ENCODE data around the gene SDCCAG8. TPM values are rescaled to one million over a fixed set of nuclear protein-coding genes. Genes with fewer than 3 reads are reported as not detected.

The SDCCAG8 gene
- total RNA-seq, 4 donors from 2014 or later, result 17.5 to 37.6 (median 21.7) TPM

- DNase-seq, result no peak
- H3K36me3 ChIP-seq, result peaks cover 0 to 32% (median 8%) of the 10 kb centered on the region in 3 donors
- peaks cover 1 to 26% (median 4%) of the 10 kb centered on the region in 3 donors for H3K4me1 ChIP-seq
- no peaks in the 10 kb centered on the region for H3K27me3 ChIP-seq
- H3K27ac ChIP-seq, result no peak overlapping the region
- TF ChIP-seq CTCF (IDR thresholded peaks at IDR 0.05) (no peak), POLR2A (IDR thresholded peaks at IDR 0.05) (no peak)
- H3K9me3 ChIP-seq, result no peaks in the 10 kb centered on the region
- H3K4me3 ChIP-seq, result peak overlapping the region in 1 of 4 donors; percentile 4
- WGBS, 2 donors, result 84 to 99% methylated on average over 13 to 15 of the region's 40 CpGs
- intact Hi-C loops (cut with DNase I), result no loop called here
These were observed 231.9 kb downstream of the SDCCAG8 start for GRCh38 chr1:243487649-243488227.

- Histone ChIP-seq H3K9me3 (no peaks in the 10 kb centered on the region), H3K36me3 (peaks cover 0 to 31% (median 6%) of the 10 kb centered on the region in 3 donors), H3K27me3 (no peaks in the 10 kb centered on the region), H3K27ac (no peak overlapping the region), H3K4me1 (peaks cover 0 to 21% (median 4%) of the 10 kb centered on the region in 3 donors), H3K4me3 (no peak overlapping the region)
- 89 to 91% methylated on average over 14 to 15 of the region's 20 CpGs for WGBS, 2 donors
- DNase-seq, result no peak
- intact Hi-C loops (cut with DNase I), result no loop called here
- no peak for TF ChIP-seq CTCF (IDR thresholded peaks at IDR 0.05)
- TF ChIP-seq POLR2A (IDR thresholded peaks at IDR 0.05), result no peak
These were observed 232.8 kb downstream of the SDCCAG8 start for GRCh38 chr1:243488459-243489157.

- no peaks in the 10 kb centered on the region for H3K9me3 ChIP-seq
- no peaks in the 10 kb centered on the region for H3K27me3 ChIP-seq
- H3K36me3 ChIP-seq, result peaks cover 0 to 26% (median under 1%) of the 10 kb centered on the region in 3 donors
- H3K4me1 ChIP-seq, result peaks cover 0 to 20% (median 4%) of the 10 kb centered on the region in 3 donors
- no peak for DNase-seq
- H3K27ac ChIP-seq, result no peak overlapping the region
- intact Hi-C loops (cut with DNase I), result no loop called here
- no peak for TF ChIP-seq CTCF (IDR thresholded peaks at IDR 0.05)
- no peak for TF ChIP-seq POLR2A (IDR thresholded peaks at IDR 0.05)
- H3K4me3 ChIP-seq, result no peak overlapping the region
- 92 to 97% methylated on average over 15 to 17 of the region's 24 CpGs for WGBS, 2 donors
These were observed 233.3 kb downstream of the SDCCAG8 start for GRCh38 chr1:243489158-243489527.

- peak overlapping the region in 3 of 4 donors; percentile 36 to 66 (median 49) for H3K27ac ChIP-seq
- intact Hi-C loops (cut with DNase I), result no loop called here
- WGBS, 2 donors, result 83 to 85% methylated on average over 13 to 14 of the region's 21 CpGs
These were observed 234.1 kb downstream of the SDCCAG8 start for GRCh38 chr1:243489681-243490546.

More at GRCh38 chr1:243489681-243490546, 234.1 kb downstream of the SDCCAG8 start:
- TF ChIP-seq CTCF (IDR thresholded peaks at IDR 0.05) (no peak), POLR2A (IDR thresholded peaks at IDR 0.05) (no peak)
- Histone ChIP-seq H3K4me3 (no peak overlapping the region), H3K27me3 (no peaks in the 10 kb centered on the region), H3K4me1 (peaks cover 0 to 20% (median 5%) of the 10 kb centered on the region in 3 donors), H3K9me3 (no peaks in the 10 kb centered on the region), H3K36me3 (peaks cover 0 to 25% (median 0%) of the 10 kb centered on the region in 3 donors)
- DNase-seq, result no peak

Data from esophagus squamous epithelium (tissue), 5 donors.